Measurements from ENCODE around the gene CCDC149.

The CCDC149 gene

GRCh38 chr4:24837781-24838180 lies 75.1 kb downstream of the CCDC149 start:
- H2AFZ ChIP-seq (ENCODE audit: low read depth, low read length): no peak overlapping the region
- no peaks in the 10 kb centered on the region for H3K4me1 ChIP-seq (ENCODE audit: low read length)
- H3K27me3 ChIP-seq (ENCODE audit: low read depth, low read length): peaks cover 5% of the 10 kb centered on the region; the same call in 1 of the 2 replicates
- no peaks in the 10 kb centered on the region for H3K36me3 ChIP-seq (replicated peaks; ENCODE audit: low read depth, low read length)
- no peak overlapping the region for H3K4me3 ChIP-seq (ENCODE audit: low read length)
- H3K79me2 ChIP-seq (ENCODE audit: low read length): no peaks in the 10 kb centered on the region
- no peak for TF ChIP-seq CTCF (IDR thresholded peaks at IDR 0.05; ENCODE audit: low read depth, low read length)
- TF ChIP-seq EZH2phosphoT487 (IDR thresholded peaks at IDR 0.05; ENCODE audit: low read depth): no peak
- no peak overlapping the region for H3K27ac ChIP-seq (ENCODE audit: low read length)
- H3K9me3 ChIP-seq (ENCODE audit: insufficient read depth, low read length): no peaks in the 10 kb centered on the region
- no peak overlapping the region for H3K4me2 ChIP-seq (ENCODE audit: low read length)
- no peaks in the 10 kb centered on the region for H4K20me1 ChIP-seq (ENCODE audit: insufficient read depth, low read length)
- no peak overlapping the region for H3K9ac ChIP-seq (ENCODE audit: low read length)

GRCh38 chr4:24837336-24837735 lies 75.5 kb downstream of the CCDC149 start:
- Histone ChIP-seq H3K4me2 (ENCODE audit: low read length) (no peak overlapping the region), H3K4me3 (ENCODE audit: low read length) (no peak overlapping the region), H3K27me3 (ENCODE audit: low read depth, low read length) (peaks cover 5% of the 10 kb centered on the region; the same call in 1 of the 2 replicates), H3K79me2 (ENCODE audit: low read length) (no peaks in the 10 kb centered on the region), H2AFZ (ENCODE audit: low read depth, low read length) (no peak overlapping the region), H4K20me1 (ENCODE audit: insufficient read depth, low read length) (no peaks in the 10 kb centered on the region), H3K9ac (ENCODE audit: low read length) (no peak overlapping the region), H3K9me3 (ENCODE audit: insufficient read depth, low read length) (no peaks in the 10 kb centered on the region), H3K27ac (ENCODE audit: low read length) (no peak overlapping the region), H3K36me3 (replicated peaks; ENCODE audit: low read depth, low read length) (no peaks in the 10 kb centered on the region), H3K4me1 (ENCODE audit: low read length) (no peaks in the 10 kb centered on the region)
- TF ChIP-seq CTCF (IDR thresholded peaks at IDR 0.05; ENCODE audit: low read depth, low read length) (no peak), EZH2phosphoT487 (IDR thresholded peaks at IDR 0.05; ENCODE audit: low read depth) (no peak)

DNA sequence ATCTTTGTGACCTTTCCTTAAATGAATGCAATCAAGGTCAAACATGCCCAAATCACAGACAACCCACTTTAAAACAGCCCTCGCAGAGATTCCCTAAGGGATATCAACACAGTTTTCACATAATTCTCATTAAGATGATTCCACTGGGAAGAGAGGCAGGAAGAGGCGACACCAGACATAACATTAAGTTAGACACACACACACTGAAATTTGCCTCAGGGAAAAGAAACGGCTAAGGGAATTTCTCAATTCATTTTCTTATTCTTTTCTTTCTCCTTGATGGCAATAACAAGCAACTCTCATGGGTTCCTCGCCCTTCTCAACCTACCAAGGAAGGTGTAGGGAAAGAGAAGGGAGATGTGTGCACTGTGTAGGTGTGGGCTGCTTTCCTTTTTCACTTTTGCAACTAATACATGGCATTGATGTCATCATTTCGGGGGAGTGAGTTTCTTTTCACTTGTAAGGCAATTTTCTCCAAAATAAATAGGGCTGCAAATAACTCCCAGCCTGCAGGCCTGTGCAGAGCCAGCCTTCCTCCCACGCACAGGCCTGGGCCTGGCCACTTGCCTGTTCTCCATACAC lies 76.1 kb downstream of the CCDC149 start:
- TF ChIP-seq EZH2phosphoT487 (IDR thresholded peaks at IDR 0.05; ENCODE audit: low read depth) (no peak), CTCF (IDR thresholded peaks at IDR 0.05; ENCODE audit: low read depth, low read length) (no peak)
- Histone ChIP-seq H3K36me3 (replicated peaks; ENCODE audit: low read depth, low read length) (no peaks in the 10 kb centered on the region), H2AFZ (ENCODE audit: low read depth, low read length) (no peak overlapping the region)

DNA sequence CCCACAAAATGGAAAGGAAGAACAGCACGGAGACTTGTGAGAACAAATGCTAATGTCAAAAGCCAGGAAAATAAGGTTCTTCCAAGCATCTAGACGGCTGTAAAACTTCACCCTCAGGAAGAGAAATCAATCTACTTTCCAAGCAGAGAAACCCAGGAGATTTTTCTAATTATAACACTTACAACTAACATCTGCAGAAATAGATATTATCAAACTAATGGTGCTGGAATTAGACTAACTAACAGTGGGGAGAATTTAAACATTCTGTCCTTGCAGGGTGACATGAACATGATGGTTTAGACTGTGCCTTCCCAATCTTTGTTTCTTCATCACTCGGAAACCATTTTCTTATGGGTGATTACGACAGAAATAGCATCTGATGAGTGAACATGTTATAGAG lies 77.1 kb downstream of the CCDC149 start:
- Histone ChIP-seq H3K9ac (ENCODE audit: low read length) (no peak overlapping the region), H3K9me3 (ENCODE audit: insufficient read depth, low read length) (no peaks in the 10 kb centered on the region), H2AFZ (ENCODE audit: low read depth, low read length) (no peak overlapping the region), H3K36me3 (replicated peaks; ENCODE audit: low read depth, low read length) (no peaks in the 10 kb centered on the region), H3K4me2 (ENCODE audit: low read length) (no peak overlapping the region), H4K20me1 (ENCODE audit: insufficient read depth, low read length) (no peaks in the 10 kb centered on the region), H3K27me3 (ENCODE audit: low read depth, low read length) (peaks cover 5% of the 10 kb centered on the region; the same call in 1 of the 2 replicates), H3K4me3 (ENCODE audit: low read length) (no peak overlapping the region), H3K27ac (ENCODE audit: low read length) (no peak overlapping the region), H3K4me1 (ENCODE audit: low read length) (peaks cover 5% of the 10 kb centered on the region), H3K79me2 (ENCODE audit: low read length) (no peaks in the 10 kb centered on the region)
- TF ChIP-seq CTCF (IDR thresholded peaks at IDR 0.05; ENCODE audit: low read depth, low read length) (no peak), EZH2phosphoT487 (IDR thresholded peaks at IDR 0.05; ENCODE audit: low read depth) (no peak)

More for the DNA sequence above, 76.1 kb downstream of the CCDC149 start:
- no peak overlapping the region for H3K4me2 ChIP-seq (ENCODE audit: low read length)
- H3K79me2 ChIP-seq (ENCODE audit: low read length): no peaks in the 10 kb centered on the region
- no peak overlapping the region for H3K27ac ChIP-seq (ENCODE audit: low read length)
- no peak overlapping the region for H3K9ac ChIP-seq (ENCODE audit: low read length)
- peaks cover 2% of the 10 kb centered on the region for H3K4me1 ChIP-seq (ENCODE audit: low read length)
- peaks cover 5% of the 10 kb centered on the region; the same call in 1 of the 2 replicates for H3K27me3 ChIP-seq (ENCODE audit: low read depth, low read length)
- no peaks in the 10 kb centered on the region for H3K9me3 ChIP-seq (ENCODE audit: insufficient read depth, low read length)
- no peak overlapping the region for H3K4me3 ChIP-seq (ENCODE audit: low read length)
- H4K20me1 ChIP-seq (ENCODE audit: insufficient read depth, low read length): no peaks in the 10 kb centered on the region
